ENCODE data around the gene CDH23.

GRCh38 chr10:71634531-71635164 is 237.9 kb downstream of the CDH23 start:
- no peak for TF ChIP-seq FOXP2 (optimal IDR thresholded peaks at IDR 0.05; ENCODE audit: borderline replicate concordance, extremely low read depth, extremely low read length, insufficient read depth)
- no peak for TF ChIP-seq POLR2AphosphoS5 (IDR thresholded peaks at IDR 0.05; ENCODE audit: low read depth, low read length)
